Measurements from ENCODE around the gene NPEPL1.

Gene NPEPL1

DNA sequence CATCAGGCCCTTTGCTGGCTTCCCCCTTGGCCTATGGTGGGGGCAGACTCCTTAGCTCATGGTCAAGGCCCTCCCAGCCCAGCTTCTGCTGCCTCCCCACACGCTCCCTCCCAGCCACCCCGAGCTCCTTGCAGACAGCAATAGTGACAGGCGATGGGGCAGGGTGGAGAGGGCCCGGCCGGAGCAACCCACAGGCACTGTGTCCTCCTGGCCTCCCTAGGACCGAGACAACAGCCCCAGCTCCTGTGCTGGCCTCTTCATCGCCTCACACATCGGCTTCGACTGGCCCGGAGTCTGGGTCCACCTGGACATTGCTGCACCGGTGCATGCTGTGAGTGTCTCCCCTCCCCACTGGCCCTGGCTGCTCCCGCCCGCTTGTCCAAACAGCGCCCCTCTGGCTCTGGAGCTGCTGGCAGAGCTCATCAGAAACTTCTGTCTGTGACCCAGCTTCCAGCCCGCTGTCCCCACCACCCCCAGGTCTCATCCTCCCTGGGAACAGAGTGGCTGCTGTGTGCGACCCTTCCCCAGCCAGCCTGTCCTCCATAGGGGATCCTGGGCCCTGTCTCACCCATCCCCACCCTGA lies 21.8 kb downstream of the NPEPL1 start:
- CTCF ChIA-PET = no interaction called here
- peak; percentile 16 for DNase-seq (ENCODE audit: extremely low spot score)
- POLR2A ChIA-PET = no interaction called here
- TF ChIP-seq CTCF (IDR thresholded peaks at IDR 0.05; ENCODE audit: control extremely low read depth, extremely low read depth, low read depth, missing control alignments) = no peak

GRCh38 chr20:58714923-58715351 lies 22.3 kb downstream of the NPEPL1 start:
- POLR2A ChIA-PET = no interaction called here
- CTCF ChIA-PET = no interaction called here
- no peak for TF ChIP-seq CTCF (IDR thresholded peaks at IDR 0.05; ENCODE audit: control extremely low read depth, extremely low read depth, low read depth, missing control alignments)
- no peak for DNase-seq (ENCODE audit: extremely low spot score)

- no peak for TF ChIP-seq CTCF (IDR thresholded peaks at IDR 0.05; ENCODE audit: control extremely low read depth, extremely low read depth, low read depth, missing control alignments)
- peak; percentile 8 for DNase-seq (ENCODE audit: extremely low spot score)
- CTCF ChIA-PET = no interaction called here
- POLR2A ChIA-PET = no interaction called here
Observed at GRCh38 chr20:58715391-58715800, 22.8 kb downstream of the NPEPL1 start.

DNA sequence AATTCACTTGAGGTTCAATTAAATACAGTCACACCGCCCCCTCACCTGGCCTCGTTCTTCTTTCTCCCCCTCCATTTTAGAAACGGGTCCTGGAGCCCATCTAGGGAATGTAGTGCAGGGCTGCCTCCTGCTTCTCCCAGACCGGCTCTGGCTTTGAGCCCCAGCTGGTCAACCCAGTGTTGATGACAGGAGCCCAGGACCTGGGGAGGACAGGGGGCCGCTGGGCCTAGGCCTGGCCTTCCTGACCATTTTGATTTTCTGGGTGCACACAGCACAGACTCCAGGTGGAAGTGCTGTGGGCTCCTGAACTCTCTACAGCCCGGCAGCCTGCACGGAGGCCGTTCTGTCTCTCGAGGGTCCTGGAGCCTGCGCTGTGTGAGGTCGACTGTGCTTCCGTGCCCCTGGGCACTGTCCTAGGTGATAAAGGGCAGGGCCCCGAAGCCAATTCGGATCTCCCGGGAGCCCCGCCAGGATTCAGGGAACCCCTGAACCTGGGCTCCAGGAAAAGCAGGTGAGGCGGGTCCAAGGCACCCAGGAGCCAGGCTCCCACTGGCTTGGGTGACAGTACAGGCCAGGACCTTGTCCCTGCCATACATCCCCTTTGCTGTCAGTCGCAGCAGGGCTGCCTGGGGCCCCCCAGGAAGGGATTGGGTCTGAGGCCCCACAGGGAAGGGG lies 23.3 kb downstream of the NPEPL1 start:
- DNase-seq (ENCODE audit: extremely low spot score) = peak; percentile 15
- POLR2A ChIA-PET = no interaction called here
- CTCF ChIA-PET = no interaction called here
- TF ChIP-seq CTCF (IDR thresholded peaks at IDR 0.05; ENCODE audit: control extremely low read depth, extremely low read depth, low read depth, missing control alignments) = no peak

GRCh38 chr20:58716476-58717277 lies 24.1 kb downstream of the NPEPL1 start:
- CTCF ChIA-PET = no interaction called here
- POLR2A ChIA-PET = no interaction called here

More at GRCh38 chr20:58716476-58717277, 24.1 kb downstream of the NPEPL1 start:
- no peak for TF ChIP-seq CTCF (IDR thresholded peaks at IDR 0.05; ENCODE audit: control extremely low read depth, extremely low read depth, low read depth, missing control alignments)
- DNase-seq (ENCODE audit: extremely low spot score) = peak; percentile 12

Data from GM10248 (cell line).